Skeletal muscle tissue (tissue), 4 donors: Measurements from ENCODE around the gene PLCB4. TPM values are rescaled to one million over a fixed set of nuclear protein-coding genes. Genes with fewer than 3 reads are reported as not detected.

Source experiments
- H3K27ac ChIP-seq: one replicate; pipeline ENCODE4 v1.7.0; 2013; ENCODE audit warnings: mild to moderate bottlenecking, low read depth, low read length, inconsistent platforms
- H3K27me3 ChIP-seq, 3 donors: one replicate each; pipeline ENCODE4 v1.7.0; 2013; ENCODE audit warnings: low read length in 3 of 3; ENCODE audit not compliant: control insufficient read depth in 3 of 3, insufficient read depth in 3 of 3
- H3K36me3 ChIP-seq, 3 donors: one replicate each; pipeline ENCODE4 v1.7.0; 2013; ENCODE audit warnings: low read length in 3 of 3; ENCODE audit not compliant: control insufficient read depth in 3 of 3, insufficient read depth in 3 of 3
- H3K4me1 ChIP-seq, 3 donors: one replicate each; pipeline ENCODE4 v1.7.0; 2013; ENCODE audit warnings: low read length in 3 of 3, mild to moderate bottlenecking in 3 of 3; ENCODE audit not compliant: control insufficient read depth in 3 of 3, insufficient read depth in 3 of 3
- H3K4me3 ChIP-seq, 3 donors: one replicate each; pipeline ENCODE4 v1.7.0; 2013; ENCODE audit warnings: low read length in 3 of 3
- H3K9ac ChIP-seq, 3 donors: one replicate each; pipeline ENCODE4 v1.7.0; 2013; ENCODE audit warnings: low read length in 3 of 3, mild to moderate bottlenecking in 3 of 3, moderate library complexity in 2 of 3, low read depth in 1 of 3
- H3K9me3 ChIP-seq, 3 donors: one replicate each; pipeline ENCODE4 v1.7.0; 2013; ENCODE audit warnings: low read length in 3 of 3; ENCODE audit not compliant: control insufficient read depth in 3 of 3
- total RNA-seq: library from RNA; depleted of rRNA; stranded (reverse); fragments of >200 nt; gene quantifications from one replicate; pipeline ENCODE4 v1.2.3, GENCODE V29; 2014
- donor health status: Osteomylitis.

Gene PLCB4
- total RNA-seq, 1 donor from 2014 or later = 6.3 TPM

DNA sequence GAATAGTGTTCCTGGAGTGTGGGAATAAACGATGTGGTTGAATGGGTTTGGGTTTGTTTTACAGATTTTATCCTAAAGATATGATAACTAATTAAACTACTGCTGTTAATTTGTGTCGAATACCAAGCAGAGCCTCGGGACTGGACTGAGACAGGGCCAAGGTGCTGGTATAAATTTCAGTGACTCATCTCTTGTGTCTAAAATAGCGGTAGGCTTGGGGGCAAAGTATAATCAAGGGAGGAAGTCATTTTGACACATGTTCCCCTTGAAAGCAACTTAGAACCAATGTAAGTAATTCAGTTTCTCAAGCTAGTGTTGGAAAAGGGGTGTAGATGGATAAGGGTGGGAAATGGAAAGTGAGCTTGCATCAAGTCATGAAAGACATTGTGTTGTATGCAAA is 108.4 kb downstream of the PLCB4 start:
- Histone ChIP-seq H3K9ac (no peak overlapping the region), H3K4me3 (no peak overlapping the region), H3K4me1 (peaks cover 0 to 4% (median 3%) of the 10 kb centered on the region in 3 donors), H3K27ac (no peak overlapping the region), H3K9me3 (no peaks in the 10 kb centered on the region), H3K27me3 (no peaks in the 10 kb centered on the region), H3K36me3 (no peaks in the 10 kb centered on the region)

DNA sequence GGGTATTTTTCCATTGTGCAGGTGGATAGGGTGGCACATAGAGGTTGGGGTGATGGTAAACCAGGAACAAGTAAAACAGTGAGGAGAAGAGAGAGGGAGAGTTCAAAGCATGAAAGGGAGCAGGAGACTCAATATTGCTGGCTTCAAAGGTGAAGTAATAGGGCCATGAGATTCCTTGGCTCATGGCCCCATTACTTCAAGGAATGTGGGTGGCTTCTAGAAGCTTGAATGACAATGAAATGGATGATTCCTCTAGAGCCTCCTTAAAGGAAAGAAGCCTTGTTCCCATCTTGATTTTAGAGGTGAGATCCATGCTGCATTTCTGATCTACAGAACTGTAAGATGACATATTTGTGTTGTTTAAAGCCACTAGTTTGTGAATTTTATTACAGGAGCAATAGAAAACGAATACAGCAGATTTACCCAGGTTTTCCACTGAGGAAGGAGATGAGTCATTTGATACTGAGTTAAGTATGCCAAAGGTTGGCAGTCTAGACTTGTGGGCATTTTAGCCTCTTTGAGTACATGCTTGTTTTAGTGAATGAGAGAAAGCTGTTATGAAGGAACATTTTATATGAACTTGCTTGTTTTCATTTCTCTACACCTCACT is 110.4 kb downstream of the PLCB4 start:
- no peaks in the 10 kb centered on the region for H3K9me3 ChIP-seq
- no peak overlapping the region for H3K4me3 ChIP-seq
- no peak overlapping the region for H3K9ac ChIP-seq
- H3K4me1 ChIP-seq = no peaks in the 10 kb centered on the region
- no peaks in the 10 kb centered on the region for H3K36me3 ChIP-seq
- no peaks in the 10 kb centered on the region for H3K27me3 ChIP-seq
- no peak overlapping the region for H3K27ac ChIP-seq

- Histone ChIP-seq H3K27ac (no peak overlapping the region), H3K27me3 (no peaks in the 10 kb centered on the region), H3K9me3 (no peaks in the 10 kb centered on the region), H3K4me1 (no peaks in the 10 kb centered on the region), H3K4me3 (no peak overlapping the region), H3K9ac (no peak overlapping the region), H3K36me3 (no peaks in the 10 kb centered on the region)
These were observed 111.0 kb downstream of the PLCB4 start for GRCh38 chr20:9179867-9180266.

GRCh38 chr20:9180481-9181257 is 111.8 kb downstream of the PLCB4 start:
- Histone ChIP-seq H3K27ac (no peak overlapping the region), H3K9me3 (no peaks in the 10 kb centered on the region), H3K4me1 (no peaks in the 10 kb centered on the region), H3K36me3 (no peaks in the 10 kb centered on the region), H3K9ac (no peak overlapping the region), H3K27me3 (no peaks in the 10 kb centered on the region), H3K4me3 (no peak overlapping the region)

- Histone ChIP-seq H3K9ac (no peak overlapping the region), H3K4me3 (no peak overlapping the region), H3K36me3 (no peaks in the 10 kb centered on the region), H3K27ac (no peak overlapping the region), H3K4me1 (no peaks in the 10 kb centered on the region), H3K27me3 (no peaks in the 10 kb centered on the region), H3K9me3 (no peaks in the 10 kb centered on the region)
These were observed 116.6 kb downstream of the PLCB4 start for GRCh38 chr20:9185511-9185910.

GRCh38 chr20:9186396-9186795 is 117.5 kb downstream of the PLCB4 start:
- Histone ChIP-seq H3K9ac (no peak overlapping the region), H3K27ac (no peak overlapping the region), H3K4me3 (no peak overlapping the region), H3K4me1 (no peaks in the 10 kb centered on the region), H3K36me3 (no peaks in the 10 kb centered on the region), H3K9me3 (no peaks in the 10 kb centered on the region), H3K27me3 (no peaks in the 10 kb centered on the region)

DNA sequence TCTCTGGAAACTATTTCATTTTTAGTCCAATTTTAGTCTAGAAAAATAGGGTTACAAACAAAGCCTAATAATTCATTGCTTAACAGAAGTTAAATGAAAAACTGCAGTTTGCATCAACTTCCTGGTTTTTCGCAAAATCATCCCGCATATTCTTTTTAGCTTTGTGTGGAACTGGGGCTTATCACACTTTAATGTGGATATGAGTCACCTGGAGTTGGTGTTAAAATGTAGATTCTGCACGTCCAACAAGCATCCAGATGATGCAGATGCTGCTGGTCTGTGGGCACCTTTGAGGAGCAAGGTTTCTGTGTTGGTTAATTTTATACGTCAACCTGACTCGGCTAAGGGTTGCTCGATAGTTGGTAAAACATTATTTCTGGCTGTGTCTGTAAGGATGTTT is 126.1 kb downstream of the PLCB4 start:
- Histone ChIP-seq H3K9ac (no peak overlapping the region), H3K9me3 (no peaks in the 10 kb centered on the region), H3K4me3 (no peak overlapping the region), H3K27ac (no peak overlapping the region), H3K27me3 (no peaks in the 10 kb centered on the region), H3K4me1 (no peaks in the 10 kb centered on the region), H3K36me3 (no peaks in the 10 kb centered on the region)

- H3K9me3 ChIP-seq = no peaks in the 10 kb centered on the region
- H3K4me1 ChIP-seq = no peaks in the 10 kb centered on the region
- no peaks in the 10 kb centered on the region for H3K27me3 ChIP-seq
- no peak overlapping the region for H3K9ac ChIP-seq
- no peak overlapping the region for H3K4me3 ChIP-seq
- no peaks in the 10 kb centered on the region for H3K36me3 ChIP-seq
- no peak overlapping the region for H3K27ac ChIP-seq
These were observed 127.2 kb downstream of the PLCB4 start for GRCh38 chr20:9196110-9196509.

DNA sequence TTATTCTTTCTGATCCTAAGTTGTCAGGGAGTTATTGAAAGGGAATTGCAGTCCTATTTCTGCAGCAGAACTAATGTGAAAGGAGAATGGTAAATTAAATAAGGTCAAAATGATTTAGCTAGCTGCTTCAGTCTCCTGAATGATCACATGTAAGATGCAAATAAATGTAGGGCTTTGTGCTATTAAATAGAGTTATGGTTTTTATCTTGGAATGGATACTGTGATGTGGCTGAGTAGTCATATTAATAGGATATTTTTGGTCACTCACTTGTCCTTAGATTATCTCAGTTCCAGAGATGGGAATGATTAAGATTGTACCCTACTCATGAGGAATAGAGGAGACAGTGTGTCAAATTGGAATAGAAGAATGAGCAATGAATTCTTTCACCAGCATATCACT is 129.6 kb downstream of the PLCB4 start:
- no peaks in the 10 kb centered on the region for H3K27me3 ChIP-seq
- no peak overlapping the region for H3K27ac ChIP-seq
- H3K4me3 ChIP-seq = no peak overlapping the region
- no peaks in the 10 kb centered on the region for H3K4me1 ChIP-seq
- H3K9me3 ChIP-seq = no peaks in the 10 kb centered on the region
- no peaks in the 10 kb centered on the region for H3K36me3 ChIP-seq
- no peak overlapping the region for H3K9ac ChIP-seq

GRCh38 chr20:9200196-9200595 is 131.3 kb downstream of the PLCB4 start:
- H3K27me3 ChIP-seq = no peaks in the 10 kb centered on the region
- no peaks in the 10 kb centered on the region for H3K36me3 ChIP-seq
- no peak overlapping the region for H3K9ac ChIP-seq
- no peaks in the 10 kb centered on the region for H3K4me1 ChIP-seq
- H3K27ac ChIP-seq = no peak overlapping the region
- no peaks in the 10 kb centered on the region for H3K9me3 ChIP-seq
- H3K4me3 ChIP-seq = no peak overlapping the region
